GM23338 (cell line): ENCODE measurements around the gene USP8. TPM values are rescaled to one million over a fixed set of nuclear protein-coding genes. Genes with fewer than 3 reads are reported as not detected.

Experiments used
- CREB1 ChIP-seq: fragments of 250-450 bp; sonication (Bioruptor Pico); IDR thresholded peaks from 2 replicates; pipeline ENCODE4 v1.5.0; 2020; ENCODE audit warnings: low read depth, mild to moderate bottlenecking, moderate library complexity
- CTCF ChIP-seq, 2 experiments: fragments of 200-600 bp in 1 of 2; sonication (generic) in 1 of 2; conservative IDR thresholded peaks; 2 replicates each; pipeline versions ENCODE4 v1.5.1 to v1.6.1; 2016 to 2017; ENCODE audit warnings: antibody characterized with exemption in 2 of 2, low read depth in 2 of 2, mild to moderate bottlenecking in 2 of 2, moderate library complexity in 1 of 2
- JUNB ChIP-seq: IDR thresholded peaks from one replicate; pipeline ENCODE4 v1.6.1; 2016; ENCODE audit warnings: antibody characterized with exemption; ENCODE audit not compliant: unreplicated experiment
- NANOG ChIP-seq: IDR thresholded peaks from 2 replicates; pipeline ENCODE4 v1.6.1; 2016; ENCODE audit warnings: antibody characterized with exemption, borderline replicate concordance
- POLR2AphosphoS5 ChIP-seq: IDR thresholded peaks from 2 replicates; pipeline ENCODE4 v1.6.1; 2016; ENCODE audit warnings: antibody characterized with exemption, low read depth
- ZNF331 ChIP-seq: fragments of 250-450 bp; sonication (Bioruptor Pico); IDR thresholded peaks from 2 replicates; pipeline ENCODE4 v1.5.0; 2020; ENCODE audit warnings: low read depth, mild to moderate bottlenecking, moderate library complexity
- polyA plus RNA-seq: library from polyadenylated mRNA; unstranded; fragments of >200 nt; fragmentation: Nextera tagmentation; extraction: Ambion mirVana; gene quantifications from 2 replicates; pipeline ENCODE4 v1.2.1, GENCODE V29; 2016
- total RNA-seq: library from RNA; depleted of rRNA; stranded (reverse); fragments of >200 nt; shearing (Covaris generic); gene quantifications from 2 replicates; pipeline ENCODE4 v1.2.3, GENCODE V29; 2014
- TF ChIP-seq, protein P1 (sequence below): fragments of 250-450 bp; sonication (Bioruptor Pico); IDR thresholded peaks from 2 replicates; pipeline ENCODE4 v1.5.0; 2020; ENCODE audit warnings: mild to moderate bottlenecking, moderate library complexity
- TF ChIP-seq, protein P2 (sequence below): IDR thresholded peaks from one replicate; pipeline ENCODE4 v1.6.1; 2018; ENCODE audit warnings: antibody characterized with exemption; ENCODE audit not compliant: unreplicated experiment

The USP8 gene
- total and polyA plus RNA-seq, 2 experiments from 2014 or later: 64.8 to 68.6 TPM

GRCh38 chr15:50542887-50543210, 118.6 kb downstream of the USP8 start (continued):
- TF ChIP-seq, protein P1, sequence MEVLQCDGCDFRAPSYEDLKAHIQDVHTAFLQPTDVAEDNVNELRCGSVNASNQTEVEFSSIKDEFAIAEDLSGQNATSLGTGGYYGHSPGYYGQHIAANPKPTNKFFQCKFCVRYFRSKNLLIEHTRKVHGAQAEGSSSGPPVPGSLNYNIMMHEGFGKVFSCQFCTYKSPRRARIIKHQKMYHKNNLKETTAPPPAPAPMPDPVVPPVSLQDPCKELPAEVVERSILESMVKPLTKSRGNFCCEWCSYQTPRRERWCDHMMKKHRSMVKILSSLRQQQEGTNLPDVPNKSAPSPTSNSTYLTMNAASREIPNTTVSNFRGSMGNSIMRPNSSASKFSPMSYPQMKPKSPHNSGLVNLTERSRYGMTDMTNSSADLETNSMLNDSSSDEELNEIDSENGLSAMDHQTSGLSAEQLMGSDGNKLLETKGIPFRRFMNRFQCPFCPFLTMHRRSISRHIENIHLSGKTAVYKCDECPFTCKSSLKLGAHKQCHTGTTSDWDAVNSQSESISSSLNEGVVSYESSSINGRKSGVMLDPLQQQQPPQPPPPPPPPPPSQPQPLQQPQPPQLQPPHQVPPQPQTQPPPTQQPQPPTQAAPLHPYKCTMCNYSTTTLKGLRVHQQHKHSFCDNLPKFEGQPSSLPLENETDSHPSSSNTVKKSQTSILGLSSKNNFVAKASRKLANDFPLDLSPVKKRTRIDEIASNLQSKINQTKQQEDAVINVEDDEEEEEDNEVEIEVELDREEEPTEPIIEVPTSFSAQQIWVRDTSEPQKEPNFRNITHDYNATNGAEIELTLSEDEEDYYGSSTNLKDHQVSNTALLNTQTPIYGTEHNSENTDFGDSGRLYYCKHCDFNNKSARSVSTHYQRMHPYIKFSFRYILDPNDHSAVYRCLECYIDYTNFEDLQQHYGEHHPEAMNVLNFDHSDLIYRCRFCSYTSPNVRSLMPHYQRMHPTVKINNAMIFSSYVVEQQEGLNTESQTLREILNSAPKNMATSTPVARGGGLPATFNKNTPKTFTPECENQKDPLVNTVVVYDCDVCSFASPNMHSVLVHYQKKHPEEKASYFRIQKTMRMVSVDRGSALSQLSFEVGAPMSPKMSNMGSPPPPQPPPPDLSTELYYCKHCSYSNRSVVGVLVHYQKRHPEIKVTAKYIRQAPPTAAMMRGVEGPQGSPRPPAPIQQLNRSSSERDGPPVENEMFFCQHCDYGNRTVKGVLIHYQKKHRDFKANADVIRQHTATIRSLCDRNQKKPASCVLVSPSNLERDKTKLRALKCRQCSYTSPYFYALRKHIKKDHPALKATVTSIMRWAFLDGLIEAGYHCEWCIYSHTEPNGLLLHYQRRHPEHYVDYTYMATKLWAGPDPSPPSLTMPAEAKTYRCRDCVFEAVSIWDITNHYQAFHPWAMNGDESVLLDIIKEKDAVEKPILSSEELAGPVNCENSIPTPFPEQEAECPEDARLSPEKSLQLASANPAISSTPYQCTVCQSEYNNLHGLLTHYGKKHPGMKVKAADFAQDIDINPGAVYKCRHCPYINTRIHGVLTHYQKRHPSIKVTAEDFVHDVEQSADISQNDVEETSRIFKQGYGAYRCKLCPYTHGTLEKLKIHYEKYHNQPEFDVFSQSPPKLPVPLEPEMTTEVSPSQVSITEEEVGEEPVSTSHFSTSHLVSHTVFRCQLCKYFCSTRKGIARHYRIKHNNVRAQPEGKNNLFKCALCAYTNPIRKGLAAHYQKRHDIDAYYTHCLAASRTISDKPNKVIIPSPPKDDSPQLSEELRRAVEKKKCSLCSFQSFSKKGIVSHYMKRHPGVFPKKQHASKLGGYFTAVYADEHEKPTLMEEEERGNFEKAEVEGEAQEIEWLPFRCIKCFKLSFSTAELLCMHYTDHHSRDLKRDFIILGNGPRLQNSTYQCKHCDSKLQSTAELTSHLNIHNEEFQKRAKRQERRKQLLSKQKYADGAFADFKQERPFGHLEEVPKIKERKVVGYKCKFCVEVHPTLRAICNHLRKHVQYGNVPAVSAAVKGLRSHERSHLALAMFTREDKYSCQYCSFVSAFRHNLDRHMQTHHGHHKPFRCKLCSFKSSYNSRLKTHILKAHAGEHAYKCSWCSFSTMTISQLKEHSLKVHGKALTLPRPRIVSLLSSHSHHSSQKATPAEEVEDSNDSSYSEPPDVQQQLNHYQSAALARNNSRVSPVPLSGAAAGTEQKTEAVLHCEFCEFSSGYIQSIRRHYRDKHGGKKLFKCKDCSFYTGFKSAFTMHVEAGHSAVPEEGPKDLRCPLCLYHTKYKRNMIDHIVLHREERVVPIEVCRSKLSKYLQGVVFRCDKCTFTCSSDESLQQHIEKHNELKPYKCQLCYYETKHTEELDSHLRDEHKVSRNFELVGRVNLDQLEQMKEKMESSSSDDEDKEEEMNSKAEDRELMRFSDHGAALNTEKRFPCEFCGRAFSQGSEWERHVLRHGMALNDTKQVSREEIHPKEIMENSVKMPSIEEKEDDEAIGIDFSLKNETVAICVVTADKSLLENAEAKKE (CRISPR knock-in tag): no peak
- TF ChIP-seq CTCF (conservative IDR thresholded peaks at IDR 0.05; ENCODE audit: low read depth in 2 of 2) (no peak), POLR2AphosphoS5 (no peak), CREB1 (CRISPR knock-in tag) (no peak), JUNB (no peak), ZNF331 (CRISPR knock-in tag) (no peak), NANOG (no peak)
- TF ChIP-seq, protein P2, sequence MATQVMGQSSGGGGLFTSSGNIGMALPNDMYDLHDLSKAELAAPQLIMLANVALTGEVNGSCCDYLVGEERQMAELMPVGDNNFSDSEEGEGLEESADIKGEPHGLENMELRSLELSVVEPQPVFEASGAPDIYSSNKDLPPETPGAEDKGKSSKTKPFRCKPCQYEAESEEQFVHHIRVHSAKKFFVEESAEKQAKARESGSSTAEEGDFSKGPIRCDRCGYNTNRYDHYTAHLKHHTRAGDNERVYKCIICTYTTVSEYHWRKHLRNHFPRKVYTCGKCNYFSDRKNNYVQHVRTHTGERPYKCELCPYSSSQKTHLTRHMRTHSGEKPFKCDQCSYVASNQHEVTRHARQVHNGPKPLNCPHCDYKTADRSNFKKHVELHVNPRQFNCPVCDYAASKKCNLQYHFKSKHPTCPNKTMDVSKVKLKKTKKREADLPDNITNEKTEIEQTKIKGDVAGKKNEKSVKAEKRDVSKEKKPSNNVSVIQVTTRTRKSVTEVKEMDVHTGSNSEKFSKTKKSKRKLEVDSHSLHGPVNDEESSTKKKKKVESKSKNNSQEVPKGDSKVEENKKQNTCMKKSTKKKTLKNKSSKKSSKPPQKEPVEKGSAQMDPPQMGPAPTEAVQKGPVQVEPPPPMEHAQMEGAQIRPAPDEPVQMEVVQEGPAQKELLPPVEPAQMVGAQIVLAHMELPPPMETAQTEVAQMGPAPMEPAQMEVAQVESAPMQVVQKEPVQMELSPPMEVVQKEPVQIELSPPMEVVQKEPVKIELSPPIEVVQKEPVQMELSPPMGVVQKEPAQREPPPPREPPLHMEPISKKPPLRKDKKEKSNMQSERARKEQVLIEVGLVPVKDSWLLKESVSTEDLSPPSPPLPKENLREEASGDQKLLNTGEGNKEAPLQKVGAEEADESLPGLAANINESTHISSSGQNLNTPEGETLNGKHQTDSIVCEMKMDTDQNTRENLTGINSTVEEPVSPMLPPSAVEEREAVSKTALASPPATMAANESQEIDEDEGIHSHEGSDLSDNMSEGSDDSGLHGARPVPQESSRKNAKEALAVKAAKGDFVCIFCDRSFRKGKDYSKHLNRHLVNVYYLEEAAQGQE: no peak
